HCT116 (cell line): ENCODE measurements around the gene MTHFD2L. TPM values are rescaled to one million over a fixed set of nuclear protein-coding genes. Genes with fewer than 3 reads are reported as not detected.

ENCODE experiments used
- ATAC-seq: fragments of 200-7000 bp; cut with Tn5 transposase; 2 replicates; pipeline ENCODE4 v1.9.1; 2020; ENCODE audit warnings: mild to moderate bottlenecking, moderate library complexity
- BruUV-seq: library from RNA; stranded (reverse); fragments of 400-500 nt; replicated peaks from 2 replicates; lab custom pipeline; 2021; lab: Mats Ljungman, UMichigan
- CTCF ChIA-PET: fragments of 300-600 bp; sonication (Branson Sonifier 250); formaldehyde crosslinking; loops from one replicate; lab custom pipeline; 2021; ENCODE audit warnings: antibody characterized with exemption; lab: Charles Lee
- POLR2A ChIA-PET: fragments of 300-600, 350-600 bp; sonication (Branson Sonifier 250); formaldehyde crosslinking; loops from one replicate; lab custom pipeline; 2021; ENCODE audit warnings: antibody characterized with exemption; lab: Charles Lee
- RAD21 ChIA-PET, 2 experiments: fragments of 300-600 bp; sonication (Branson Sonifier 250); formaldehyde crosslinking; loops; one replicate each; lab custom pipeline; 2023; ENCODE audit warnings: low total read pairs in 2 of 2; ENCODE audit not compliant: uncharacterized antibody in 2 of 2, unreplicated experiment in 2 of 2, low non-redundant PET in 1 of 2; lab: Charles Lee
- DNase-seq: peaks from one replicate; pipeline ENCODE4 v3.0.0-alpha.2; 2010; ENCODE audit warnings: low read depth, low spot score
- H2AFZ ChIP-seq: fragments of 200-600 bp; shearing (Covaris generic), sonication (generic); 2 replicates; pipeline ENCODE4 v1.6.1; 2017; ENCODE audit warnings: low read depth, mixed run types, mixed read lengths, antibody characterized with exemption, low read length; ENCODE audit not compliant: poor library complexity, severe bottlenecking
- H3K27ac ChIP-seq: 2 replicates; pipeline ENCODE4 v1.5.1; 2012; ENCODE audit warnings: low read depth, low read length
- H3K27me3 ChIP-seq: fragments of 200-600 bp; sonication (generic); 2 replicates; pipeline ENCODE4 v1.6.1; 2016; ENCODE audit warnings: mixed run types, low read length, mixed read lengths; ENCODE audit not compliant: insufficient read depth
- H3K36me3 ChIP-seq, 2 experiments: fragments of 200-500 bp in 1 of 2; fragments of 200-600 bp in 1 of 2; sonication (Bioruptor generic) in 1 of 2; sonication (generic) in 1 of 2; 2 replicates each; pipeline versions ENCODE4 v1.5.1 to v1.6.1; 2014 to 2016; ENCODE audit warnings: low read length in 2 of 2, inconsistent platforms in 1 of 2, mixed read lengths in 1 of 2, mixed run types in 1 of 2; ENCODE audit not compliant: insufficient read depth in 2 of 2, control insufficient read depth in 1 of 2
- H3K4me1 ChIP-seq, 2 experiments: fragments of 200-600 bp in 1 of 2; sonication (generic) in 1 of 2; 2 replicates each; pipeline versions ENCODE4 v1.5.1 to v1.6.1; 2012 to 2017; ENCODE audit warnings: low read length in 2 of 2, inconsistent platforms in 1 of 2, mild to moderate bottlenecking in 1 of 2, mixed read lengths in 1 of 2, mixed run types in 1 of 2, moderate library complexity in 1 of 2; ENCODE audit not compliant: insufficient read depth in 2 of 2, control insufficient read depth in 1 of 2
- H3K4me2 ChIP-seq: fragments of 200-600 bp; sonication (generic); 2 replicates; pipeline ENCODE4 v1.6.1; 2017; ENCODE audit warnings: mixed run types, low read length, mixed read lengths
- H3K4me3 ChIP-seq, 2 experiments: fragments of 200-600 bp in 1 of 2; sonication (generic) in 1 of 2; replicated peaks in 1 of 2; 2 replicates each; pipeline ENCODE4 v1.5.1; 2011 to 2016; ENCODE audit warnings: low read length in 2 of 2, control low read depth in 1 of 2, low read depth in 1 of 2, mild to moderate bottlenecking in 1 of 2, mixed read lengths in 1 of 2, mixed run types in 1 of 2
- H3K79me2 ChIP-seq: fragments of 200-600 bp; sonication (generic); 2 replicates; pipeline ENCODE4 v1.6.1; 2017; ENCODE audit warnings: mild to moderate bottlenecking, mixed run types, low read length, moderate library complexity, mixed read lengths; ENCODE audit not compliant: insufficient read depth
- H3K9ac ChIP-seq: fragments of 200-600 bp; sonication (generic); 2 replicates; pipeline ENCODE4 v1.6.1; 2016; ENCODE audit warnings: low read length, mixed read lengths
- H3K9me2 ChIP-seq: fragments of 200-600 bp; sonication (generic), shearing (Covaris generic); 2 replicates; pipeline ENCODE4 v1.6.1; 2017; ENCODE audit warnings: mixed run types, mild to moderate bottlenecking, moderate library complexity; ENCODE audit not compliant: insufficient read depth
- H3K9me3 ChIP-seq, 2 experiments: fragments of 200-500 bp in 1 of 2; fragments of 200-600 bp in 1 of 2; sonication (Bioruptor generic) in 1 of 2; sonication (generic) in 1 of 2; 2 replicates each; pipeline ENCODE4 v1.6.1; 2014 to 2017; ENCODE audit warnings: low read length in 2 of 2, mixed read lengths in 2 of 2, inconsistent platforms in 1 of 2, low read depth in 1 of 2, mild to moderate bottlenecking in 1 of 2, mixed run types in 1 of 2, moderate library complexity in 1 of 2; ENCODE audit not compliant: control insufficient read depth in 1 of 2, insufficient read depth in 1 of 2
- H4K20me1 ChIP-seq: fragments of 200-600 bp; sonication (generic), shearing (Covaris generic); 2 replicates; pipeline ENCODE4 v1.6.1; 2017; ENCODE audit warnings: mixed run types, mild to moderate bottlenecking, moderate library complexity; ENCODE audit not compliant: insufficient read depth
- ELF1 ChIP-seq: IDR thresholded peaks from 2 replicates; pipeline ENCODE4 v1.6.1; 2012; ENCODE audit warnings: low read depth, borderline replicate concordance
- EZH2phosphoT487 ChIP-seq: fragments of 200-600 bp; IDR thresholded peaks from 2 replicates; pipeline ENCODE4 v1.6.1; 2018; ENCODE audit warnings: antibody characterized with exemption, borderline replicate concordance
- POLR2A ChIP-seq: IDR thresholded peaks from 2 replicates; pipeline ENCODE4 v1.7.0; 2011; ENCODE audit warnings: borderline replicate concordance; ENCODE audit not compliant: insufficient read depth, insufficient read length; ENCODE audit errors: extremely low read depth
- POLR2AphosphoS5 ChIP-seq: IDR thresholded peaks from 2 replicates; pipeline ENCODE4 v1.6.1; 2011; ENCODE audit warnings: mild to moderate bottlenecking, low read depth, low read length, moderate library complexity
- RAD21 ChIP-seq: IDR thresholded peaks from 2 replicates; pipeline ENCODE4 v1.6.1; 2012; ENCODE audit warnings: low read depth, mild to moderate bottlenecking
- REST ChIP-seq: IDR thresholded peaks from 2 replicates; pipeline ENCODE4 v1.6.1; 2012; ENCODE audit warnings: low read depth
- SIN3A ChIP-seq: IDR thresholded peaks from 2 replicates; pipeline ENCODE4 v1.6.1; 2012; ENCODE audit warnings: low read depth
- SRF ChIP-seq: IDR thresholded peaks from 2 replicates; pipeline ENCODE4 v1.6.1; 2012; ENCODE audit warnings: low read depth
- TCF7L2 ChIP-seq: IDR thresholded peaks from 2 replicates; pipeline ENCODE4 v1.7.0; 2011; ENCODE audit warnings: borderline replicate concordance, inconsistent platforms; ENCODE audit not compliant: insufficient read depth, insufficient read length; ENCODE audit errors: extremely low read depth
- YY1 ChIP-seq: IDR thresholded peaks from 2 replicates; pipeline ENCODE4 v1.6.1; 2011; ENCODE audit warnings: low read length, low read depth, moderate library complexity, mild to moderate bottlenecking; ENCODE audit not compliant: insufficient replicate concordance; ENCODE audit errors: extremely low read depth
- ZFX ChIP-seq: fragments of 450-650 bp; IDR thresholded peaks from 2 replicates; pipeline ENCODE4 v1.6.1; 2017
- intact Hi-C: fragments of 100-400 bp; cut with micrococcal nuclease; formaldehyde crosslinking; loops from 2 replicates; pipeline ENCODE4 v1.10.0; 2022
- total RNA-seq: library from RNA; stranded (reverse); gene quantifications from one replicate; pipeline ENCODE4 v1.2.1, GENCODE V29; 2021; ENCODE audit not compliant: unreplicated experiment

Gene MTHFD2L
- total RNA-seq, 1 experiment from 2014 or later: 15.0 TPM

DNA sequence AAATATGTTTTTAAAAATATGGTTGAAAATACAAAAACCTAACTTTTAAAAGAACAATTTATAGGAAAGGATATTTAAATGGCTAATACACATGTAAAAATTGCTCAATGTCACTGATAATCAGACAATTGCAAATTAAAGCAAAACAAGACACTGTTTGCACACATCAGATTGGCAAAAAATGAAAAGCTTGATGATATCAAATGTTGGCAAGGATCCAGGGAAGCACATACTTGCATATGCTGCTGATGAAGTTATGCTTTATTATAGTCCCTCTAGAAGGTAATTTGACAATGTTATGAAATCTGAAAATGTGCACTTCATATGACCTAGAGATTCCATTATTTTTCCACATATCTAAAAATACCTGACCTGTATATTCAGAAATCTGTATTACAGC lies 104.6 kb downstream of the MTHFD2L start:
- no peak overlapping the region for H3K27ac ChIP-seq
- H3K79me2 ChIP-seq: no peaks in the 10 kb centered on the region
- no peaks in the 10 kb centered on the region for H3K36me3 ChIP-seq
- H3K4me2 ChIP-seq: no peak overlapping the region
- ChIA-PET RAD21 (no interaction called here), CTCF (interaction anchor here (1.0 kb wide), 1 partner anchor 34 kb away, joined by 5 read pairs; no protein-coding TSS in a partner anchor)
- no peak overlapping the region for H2AFZ ChIP-seq
- intact Hi-C loops: no loop called here
- H3K9me2 ChIP-seq: no peaks in the 10 kb centered on the region
- no peak overlapping the region for H3K4me3 ChIP-seq
- peaks cover 9 to 31% of the 10 kb centered on the region in 2 experiments for H3K4me1 ChIP-seq
- DNase-seq: no peak
- no peaks in the 10 kb centered on the region for H4K20me1 ChIP-seq
- H3K9ac ChIP-seq: no peak overlapping the region
- ATAC-seq: no peak
- TF ChIP-seq YY1: no peak
- no peak for TF ChIP-seq RAD21
- TF ChIP-seq SIN3A: no peak
- TF ChIP-seq EZH2phosphoT487: no peak
- no peak for TF ChIP-seq POLR2AphosphoS5
- no peak for TF ChIP-seq TCF7L2
- TF ChIP-seq SRF: no peak
- TF ChIP-seq ZFX: no peak
- TF ChIP-seq REST: no peak
- TF ChIP-seq POLR2A: no peak
- TF ChIP-seq ELF1: no peak
- TF ChIP-seq, all 23 proteins: peak for 0
- no TSS peak for BruUV-seq
- no peaks in the 10 kb centered on the region for H3K27me3 ChIP-seq
- H3K9me3 ChIP-seq: no peaks in the 10 kb centered on the region
- POLR2A ChIA-PET: no interaction called here
